K562 (cell line): ENCODE data around the gene ITK. TPM values are rescaled to one million over a fixed set of nuclear protein-coding genes. Genes with fewer than 3 reads are reported as not detected.
A peak's percentile ranks its signal among the peaks of the same experiment; 100 is the strongest.

Experiments used
- BRCA1 ChIP-seq, 2 experiments: fragments of 450-650 bp in 1 of 2; sonication (generic) in 1 of 2; formaldehyde crosslinking in 1 of 2; IDR thresholded peaks; 2 replicates each; pipeline versions ENCODE4 v1.5.0 to v1.6.1; 2017 to 2020; ENCODE audit warnings: mild to moderate bottlenecking in 1 of 2, missing genetic modification reagents in 1 of 2
- CCNT2 ChIP-seq: IDR thresholded peaks from 2 replicates; pipeline ENCODE4 v1.6.1; 2011; ENCODE audit warnings: borderline replicate concordance, low read depth, mild to moderate bottlenecking, moderate library complexity, mixed read lengths, low read length; ENCODE audit not compliant: insufficient read length; ENCODE audit errors: extremely low read depth
- COPS2 ChIP-seq: fragments of 450-650 bp; conservative IDR thresholded peaks from 2 replicates; pipeline ENCODE4 v1.6.1; 2016; ENCODE audit warnings: mild to moderate bottlenecking, moderate library complexity
- DDX20 ChIP-seq: fragments of 450-650 bp; IDR thresholded peaks from 2 replicates; pipeline ENCODE4 v1.6.1; 2016; ENCODE audit warnings: missing genetic modification characterization, low read depth, mild to moderate bottlenecking, missing compliant biosample characterization, moderate library complexity
- EGR1 ChIP-seq: fragments of 450-650 bp; conservative IDR thresholded peaks from 2 replicates; pipeline ENCODE4 v1.6.1; 2017; ENCODE audit warnings: mild to moderate bottlenecking
- FOXJ2 ChIP-seq: fragments of 200-800 bp; sonication (Bioruptor generic); IDR thresholded peaks from 2 replicates; pipeline ENCODE4 v1.6.1; 2016; ENCODE audit warnings: missing genetic modification characterization, missing compliant biosample characterization
- KAT8 ChIP-seq: fragments of 450-650 bp; IDR thresholded peaks from 2 replicates; pipeline ENCODE4 v1.6.1; 2016; ENCODE audit warnings: low read depth, mild to moderate bottlenecking
- NR2C2 ChIP-seq, 2 experiments: fragments of 200-800 bp in 1 of 2; sonication (Bioruptor generic) in 1 of 2; sonication (generic) in 1 of 2; formaldehyde crosslinking in 1 of 2; IDR thresholded peaks; 2 replicates each; pipeline versions ENCODE4 v1.6.1 to v1.8.0; 2016 to 2022; ENCODE audit warnings: mild to moderate bottlenecking in 1 of 2, missing compliant biosample characterization in 1 of 2, missing genetic modification characterization in 1 of 2, missing genetic modification reagents in 1 of 2
- POLR2H ChIP-seq: IDR thresholded peaks from 2 replicates; pipeline ENCODE4 v1.6.1; 2016; ENCODE audit warnings: missing genetic modification characterization, low read depth, mild to moderate bottlenecking, control low read depth, missing compliant biosample characterization, moderate library complexity
- TAL1 ChIP-seq: fragments of 450-650 bp; IDR thresholded peaks from 2 replicates; pipeline ENCODE4 v1.6.1; 2016; ENCODE audit warnings: mild to moderate bottlenecking
- ZC3H4 ChIP-seq: sonication (generic); formaldehyde crosslinking; IDR thresholded peaks from 2 replicates; pipeline ENCODE4 v1.9.0; 2021; ENCODE audit warnings: missing genetic modification reagents, borderline replicate concordance
- ZC3H8 ChIP-seq: fragments of 450-650 bp; IDR thresholded peaks from 2 replicates; pipeline ENCODE4 v1.6.1; 2017
- ZNF253 ChIP-seq: fragments of 250-450 bp; sonication (Bioruptor Pico); conservative IDR thresholded peaks from 2 replicates; pipeline ENCODE4 v1.6.1; 2021; ENCODE audit warnings: mild to moderate bottlenecking
- polyA plus RNA-seq, 8 experiments: library from polyadenylated mRNA; depleted of rRNA in 4 of 8; stranded (reverse) in 5 of 8; unstranded in 3 of 8; fragments of >200 nt; fragmentation: Nextera tagmentation in 2 of 8; fragmentation: Illumina TruSeq in 1 of 8; extraction: Ambion mirVana in 2 of 8; extraction: Trizol in 1 of 8; gene quantifications; 2 replicates each; pipeline versions ENCODE4 v1.2.1 to v1.2.3, GENCODE V29; 2011 to 2014; ENCODE audit warnings: inconsistent platforms in 1 of 8, missing spikeins in 1 of 8
- total RNA-seq, 7 experiments: library from RNA; depleted of rRNA in 6 of 7; stranded (reverse); fragments of >200 nt in 6 of 7; fragmentation: Illumina TruSeq in 2 of 7; extraction: Trizol in 2 of 7; gene quantifications; 2 replicates each; pipeline versions ENCODE4 v1.2.1 to v1.2.3, GENCODE V29; 2011 to 2021; ENCODE audit warnings: low replicate concordance in 1 of 7
- TF ChIP-seq, protein P1 (sequence below): sonication (generic); formaldehyde crosslinking; IDR thresholded peaks from 2 replicates; pipeline ENCODE4 v1.4.0; 2020; ENCODE audit warnings: mild to moderate bottlenecking, missing genetic modification reagents
- TF ChIP-seq, protein P2 (sequence below): fragments of 250-450 bp; sonication (Bioruptor Pico); IDR thresholded peaks from 2 replicates; pipeline ENCODE4 v1.6.1; 2021; ENCODE audit warnings: mild to moderate bottlenecking
- TF ChIP-seq, protein P3 (sequence below): fragments of 200-800 bp; sonication (Bioruptor generic); IDR thresholded peaks from 2 replicates; pipeline ENCODE4 v1.6.1; 2017; ENCODE audit warnings: missing genetic modification characterization, missing compliant biosample characterization
- TF ChIP-seq, protein P4 (sequence below): fragments of 250-450 bp; sonication (Bioruptor Pico); IDR thresholded peaks from 2 replicates; pipeline ENCODE4 v1.8.0; 2022; ENCODE audit warnings: moderate library complexity, mild to moderate bottlenecking, inconsistent platforms
- TF ChIP-seq, protein P5 (sequence below): fragments of 200-400 bp; formaldehyde crosslinking; IDR thresholded peaks from 2 replicates; pipeline ENCODE4 v1.6.1; 2017; ENCODE audit warnings: mild to moderate bottlenecking, low read depth, low read length, moderate library complexity

The ITK gene
- total and polyA plus RNA-seq, 9 of the 15 experiments (the other 6 are each of a cell fraction or from before 2014, with no cell fraction given), result 0.04 to 0.75 TPM; not detected in 7

DNA sequence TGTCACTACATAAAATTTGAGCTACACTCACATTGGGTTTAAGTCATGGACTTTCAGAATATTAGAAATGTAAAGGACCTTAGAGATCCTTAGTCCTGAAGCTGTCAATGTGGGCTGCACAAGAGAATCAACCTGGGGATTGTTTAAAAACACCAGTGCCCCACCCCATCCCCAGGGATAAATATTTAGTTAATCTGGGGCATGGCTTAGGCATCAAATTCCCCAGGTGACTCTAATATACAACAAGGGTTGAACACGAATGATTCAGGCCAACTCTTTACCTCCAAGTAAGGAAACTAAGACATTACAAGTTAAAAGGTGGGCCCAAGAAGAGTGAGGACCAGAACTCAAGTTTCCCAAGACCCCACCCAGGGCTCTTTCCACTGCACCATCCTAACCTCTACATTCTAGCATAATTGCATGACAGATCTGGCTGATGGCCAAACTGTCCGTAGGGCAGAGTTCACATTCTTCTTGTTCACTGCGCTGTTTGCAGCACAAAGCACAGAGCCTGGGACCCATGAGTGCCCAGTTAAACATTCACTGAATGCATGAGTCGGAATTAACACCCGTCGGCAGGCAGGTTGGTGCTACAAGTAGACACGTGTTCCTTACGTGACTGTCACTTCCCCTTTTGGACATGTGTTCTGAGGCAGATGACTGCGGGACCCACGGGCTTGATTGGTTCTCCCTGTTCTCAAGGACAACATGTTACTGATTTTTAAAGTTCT is 110.5 kb downstream of the ITK start (continued):
- TF ChIP-seq COPS2 (no peak), ZC3H8 (no peak), KAT8 (no peak), NR2C2 (CRISPR knock-in tag; IDR thresholded peaks at IDR 0.05) (no peak), NR2C2 (tag; IDR thresholded peaks at IDR 0.05) (peak; percentile 46; the same call in 1 of the 2 replicates), ZNF253 (CRISPR knock-in tag) (no peak), DDX20 (no peak), CCNT2 (no peak), ZC3H4 (CRISPR knock-in tag) (no peak), FOXJ2 (tag) (no peak), BRCA1 (IDR thresholded peaks at IDR 0.05) (no peak), BRCA1 (CRISPR knock-in tag; IDR thresholded peaks at IDR 0.05) (no peak), EGR1 (no peak), TAL1 (no peak), POLR2H (tag) (no peak)
- TF ChIP-seq, protein P1, sequence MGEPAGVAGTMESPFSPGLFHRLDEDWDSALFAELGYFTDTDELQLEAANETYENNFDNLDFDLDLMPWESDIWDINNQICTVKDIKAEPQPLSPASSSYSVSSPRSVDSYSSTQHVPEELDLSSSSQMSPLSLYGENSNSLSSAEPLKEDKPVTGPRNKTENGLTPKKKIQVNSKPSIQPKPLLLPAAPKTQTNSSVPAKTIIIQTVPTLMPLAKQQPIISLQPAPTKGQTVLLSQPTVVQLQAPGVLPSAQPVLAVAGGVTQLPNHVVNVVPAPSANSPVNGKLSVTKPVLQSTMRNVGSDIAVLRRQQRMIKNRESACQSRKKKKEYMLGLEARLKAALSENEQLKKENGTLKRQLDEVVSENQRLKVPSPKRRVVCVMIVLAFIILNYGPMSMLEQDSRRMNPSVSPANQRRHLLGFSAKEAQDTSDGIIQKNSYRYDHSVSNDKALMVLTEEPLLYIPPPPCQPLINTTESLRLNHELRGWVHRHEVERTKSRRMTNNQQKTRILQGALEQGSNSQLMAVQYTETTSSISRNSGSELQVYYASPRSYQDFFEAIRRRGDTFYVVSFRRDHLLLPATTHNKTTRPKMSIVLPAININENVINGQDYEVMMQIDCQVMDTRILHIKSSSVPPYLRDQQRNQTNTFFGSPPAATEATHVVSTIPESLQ (CRISPR knock-in tag), result no peak
- TF ChIP-seq, protein P2, sequence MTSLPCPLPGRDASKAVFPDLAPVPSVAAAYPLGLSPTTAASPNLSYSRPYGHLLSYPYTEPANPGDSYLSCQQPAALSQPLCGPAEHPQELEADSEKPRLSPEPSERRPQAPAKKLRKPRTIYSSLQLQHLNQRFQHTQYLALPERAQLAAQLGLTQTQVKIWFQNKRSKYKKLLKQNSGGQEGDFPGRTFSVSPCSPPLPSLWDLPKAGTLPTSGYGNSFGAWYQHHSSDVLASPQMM, result no peak
- TF ChIP-seq, protein P3, sequence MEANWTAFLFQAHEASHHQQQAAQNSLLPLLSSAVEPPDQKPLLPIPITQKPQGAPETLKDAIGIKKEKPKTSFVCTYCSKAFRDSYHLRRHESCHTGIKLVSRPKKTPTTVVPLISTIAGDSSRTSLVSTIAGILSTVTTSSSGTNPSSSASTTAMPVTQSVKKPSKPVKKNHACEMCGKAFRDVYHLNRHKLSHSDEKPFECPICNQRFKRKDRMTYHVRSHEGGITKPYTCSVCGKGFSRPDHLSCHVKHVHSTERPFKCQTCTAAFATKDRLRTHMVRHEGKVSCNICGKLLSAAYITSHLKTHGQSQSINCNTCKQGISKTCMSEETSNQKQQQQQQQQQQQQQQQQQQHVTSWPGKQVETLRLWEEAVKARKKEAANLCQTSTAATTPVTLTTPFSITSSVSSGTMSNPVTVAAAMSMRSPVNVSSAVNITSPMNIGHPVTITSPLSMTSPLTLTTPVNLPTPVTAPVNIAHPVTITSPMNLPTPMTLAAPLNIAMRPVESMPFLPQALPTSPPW (CRISPR knock-in tag), result no peak
- TF ChIP-seq, protein P4, sequence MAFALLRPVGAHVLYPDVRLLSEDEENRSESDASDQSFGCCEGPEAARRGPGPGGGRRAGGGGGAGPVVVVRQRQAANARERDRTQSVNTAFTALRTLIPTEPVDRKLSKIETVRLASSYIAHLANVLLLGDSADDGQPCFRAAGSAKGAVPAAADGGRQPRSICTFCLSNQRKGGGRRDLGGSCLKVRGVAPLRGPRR (CRISPR knock-in tag), result no peak
- TF ChIP-seq, protein P5, sequence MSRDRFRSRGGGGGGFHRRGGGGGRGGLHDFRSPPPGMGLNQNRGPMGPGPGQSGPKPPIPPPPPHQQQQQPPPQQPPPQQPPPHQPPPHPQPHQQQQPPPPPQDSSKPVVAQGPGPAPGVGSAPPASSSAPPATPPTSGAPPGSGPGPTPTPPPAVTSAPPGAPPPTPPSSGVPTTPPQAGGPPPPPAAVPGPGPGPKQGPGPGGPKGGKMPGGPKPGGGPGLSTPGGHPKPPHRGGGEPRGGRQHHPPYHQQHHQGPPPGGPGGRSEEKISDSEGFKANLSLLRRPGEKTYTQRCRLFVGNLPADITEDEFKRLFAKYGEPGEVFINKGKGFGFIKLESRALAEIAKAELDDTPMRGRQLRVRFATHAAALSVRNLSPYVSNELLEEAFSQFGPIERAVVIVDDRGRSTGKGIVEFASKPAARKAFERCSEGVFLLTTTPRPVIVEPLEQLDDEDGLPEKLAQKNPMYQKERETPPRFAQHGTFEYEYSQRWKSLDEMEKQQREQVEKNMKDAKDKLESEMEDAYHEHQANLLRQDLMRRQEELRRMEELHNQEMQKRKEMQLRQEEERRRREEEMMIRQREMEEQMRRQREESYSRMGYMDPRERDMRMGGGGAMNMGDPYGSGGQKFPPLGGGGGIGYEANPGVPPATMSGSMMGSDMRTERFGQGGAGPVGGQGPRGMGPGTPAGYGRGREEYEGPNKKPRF, result no peak
